HFFc6 (cell line): ENCODE data around the gene UBE4A. TPM values are rescaled to one million over a fixed set of nuclear protein-coding genes. Genes with fewer than 3 reads are reported as not detected.

Source experiments
- DNase-seq: peaks from one replicate; pipeline ENCODE4 v3.0.0-alpha.2; 2018
- H3K27ac Mint-ChIP-seq: 2 replicates; pipeline ENCODE4 v1.8.0; 2020; ENCODE audit warnings: mild to moderate bottlenecking, mixed read lengths
- H3K27me3 Mint-ChIP-seq: 2 replicates; pipeline ENCODE4 v1.8.0; 2021; ENCODE audit warnings: mild to moderate bottlenecking, moderate library complexity, mixed read lengths; ENCODE audit not compliant: insufficient read depth
- H3K36me3 Mint-ChIP-seq: 2 replicates; pipeline ENCODE4 v1.8.0; 2021; ENCODE audit warnings: low read depth, mixed read lengths
- H3K4me1 Mint-ChIP-seq: 2 replicates; pipeline ENCODE4 v1.8.0; 2020; ENCODE audit warnings: low read depth, mixed read lengths
- H3K4me3 Mint-ChIP-seq: 2 replicates; pipeline ENCODE4 v1.8.0; 2020; ENCODE audit warnings: mild to moderate bottlenecking, moderate library complexity, mixed read lengths
- H3K9me3 Mint-ChIP-seq: 2 replicates; pipeline ENCODE4 v1.8.0; 2020; ENCODE audit warnings: mild to moderate bottlenecking, mixed read lengths
- total RNA-seq, 6 experiments: library from RNA; stranded (reverse); fragmentation: NEBNext Ultra II Directional; extraction: Animal tissue kit (Norgen Biotek cat#: 25700); gene quantifications; 2 replicates in 1 of 6; 3 replicates in 5 of 6; pipeline ENCODE4 v1.2.3, GENCODE V29; 2021
- TF ChIP-seq, protein P1 (sequence below): fragments of 200-600 bp; sonication (generic); IDR thresholded peaks from 2 replicates; pipeline ENCODE4 v1.5.0; 2021; ENCODE audit warnings: antibody characterized with exemption, mild to moderate bottlenecking

UBE4A gene
- total RNA-seq, 6 experiments from 2014 or later, result 46.2 to 62.7 (median 54.1) TPM

- TF ChIP-seq, protein P1, sequence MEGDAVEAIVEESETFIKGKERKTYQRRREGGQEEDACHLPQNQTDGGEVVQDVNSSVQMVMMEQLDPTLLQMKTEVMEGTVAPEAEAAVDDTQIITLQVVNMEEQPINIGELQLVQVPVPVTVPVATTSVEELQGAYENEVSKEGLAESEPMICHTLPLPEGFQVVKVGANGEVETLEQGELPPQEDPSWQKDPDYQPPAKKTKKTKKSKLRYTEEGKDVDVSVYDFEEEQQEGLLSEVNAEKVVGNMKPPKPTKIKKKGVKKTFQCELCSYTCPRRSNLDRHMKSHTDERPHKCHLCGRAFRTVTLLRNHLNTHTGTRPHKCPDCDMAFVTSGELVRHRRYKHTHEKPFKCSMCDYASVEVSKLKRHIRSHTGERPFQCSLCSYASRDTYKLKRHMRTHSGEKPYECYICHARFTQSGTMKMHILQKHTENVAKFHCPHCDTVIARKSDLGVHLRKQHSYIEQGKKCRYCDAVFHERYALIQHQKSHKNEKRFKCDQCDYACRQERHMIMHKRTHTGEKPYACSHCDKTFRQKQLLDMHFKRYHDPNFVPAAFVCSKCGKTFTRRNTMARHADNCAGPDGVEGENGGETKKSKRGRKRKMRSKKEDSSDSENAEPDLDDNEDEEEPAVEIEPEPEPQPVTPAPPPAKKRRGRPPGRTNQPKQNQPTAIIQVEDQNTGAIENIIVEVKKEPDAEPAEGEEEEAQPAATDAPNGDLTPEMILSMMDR, result no peak
- Mint-ChIP-seq H3K27me3 (peaks cover 33% of the 10 kb centered on the region), H3K9me3 (no peaks in the 10 kb centered on the region), H3K4me1 (peaks cover 13% of the 10 kb centered on the region), H3K27ac (no peak overlapping the region), H3K36me3 (no peaks in the 10 kb centered on the region), H3K4me3 (no peak overlapping the region)
- no peak for DNase-seq
Measured at GRCh38 chr11:118313242-118313641, 46.2 kb upstream of the UBE4A start.

GRCh38 chr11:118314988-118315411, 44.4 kb upstream of the UBE4A start:
- DNase-seq, result no peak
- H3K36me3 Mint-ChIP-seq, result no peaks in the 10 kb centered on the region
- H3K4me3 Mint-ChIP-seq, result no peak overlapping the region
- H3K4me1 Mint-ChIP-seq, result peaks cover 13% of the 10 kb centered on the region
- peaks cover 34% of the 10 kb centered on the region for H3K27me3 Mint-ChIP-seq
- TF ChIP-seq, protein P1, result no peak
- H3K27ac Mint-ChIP-seq, result no peak overlapping the region
- no peaks in the 10 kb centered on the region for H3K9me3 Mint-ChIP-seq

- DNase-seq, result no peak
- Mint-ChIP-seq H3K4me1 (peaks cover 13% of the 10 kb centered on the region), H3K9me3 (no peaks in the 10 kb centered on the region), H3K36me3 (no peaks in the 10 kb centered on the region), H3K4me3 (no peak overlapping the region), H3K27ac (no peak overlapping the region), H3K27me3 (peaks cover 29% of the 10 kb centered on the region)
- TF ChIP-seq, protein P1, result no peak
Measured at GRCh38 chr11:118318124-118318523, 41.3 kb upstream of the UBE4A start.

DNA sequence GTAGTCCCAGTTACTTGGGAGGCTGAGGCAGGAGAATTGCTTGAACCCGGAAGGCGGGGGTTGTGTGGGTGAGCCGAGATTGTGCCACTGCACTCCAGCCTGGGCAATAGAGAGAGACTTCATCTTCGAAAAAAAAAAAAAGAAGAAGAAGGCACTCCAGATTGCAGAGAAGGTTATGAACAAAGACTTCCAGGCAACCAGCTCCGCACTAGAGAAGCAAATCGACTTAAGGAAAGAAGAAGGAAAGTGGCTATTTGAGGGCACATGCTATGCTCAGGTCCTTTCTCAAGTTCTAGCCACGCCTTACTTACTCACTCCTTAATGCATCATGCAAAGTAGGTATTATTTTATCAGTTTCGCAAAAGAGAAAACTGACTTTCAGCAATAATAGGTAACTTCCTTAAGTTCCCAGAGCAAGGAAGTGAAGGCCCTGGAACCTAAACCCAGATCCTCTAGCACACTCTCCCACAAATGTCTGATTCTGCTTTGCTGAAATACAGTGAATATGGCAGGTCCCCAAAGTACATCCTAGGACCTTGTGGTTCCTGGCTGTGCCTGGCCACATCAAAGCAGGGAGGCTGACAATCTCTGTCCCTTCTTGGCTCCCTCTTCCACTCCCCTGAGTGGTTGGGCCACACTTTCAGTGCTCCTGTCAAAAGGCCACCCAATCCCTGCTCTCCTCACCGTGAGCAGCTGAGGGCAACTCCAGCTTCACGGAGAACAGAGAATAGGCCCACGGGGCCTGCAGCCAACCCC, 40.6 kb upstream of the UBE4A start:
- H3K27me3 Mint-ChIP-seq, result peaks cover 25% of the 10 kb centered on the region
- no peaks in the 10 kb centered on the region for H3K36me3 Mint-ChIP-seq
- H3K27ac Mint-ChIP-seq, result no peak overlapping the region
- DNase-seq, result no peak
- peaks cover 13% of the 10 kb centered on the region for H3K4me1 Mint-ChIP-seq
- no peaks in the 10 kb centered on the region for H3K9me3 Mint-ChIP-seq
- TF ChIP-seq, protein P1, result no peak
- no peak overlapping the region for H3K4me3 Mint-ChIP-seq

DNA sequence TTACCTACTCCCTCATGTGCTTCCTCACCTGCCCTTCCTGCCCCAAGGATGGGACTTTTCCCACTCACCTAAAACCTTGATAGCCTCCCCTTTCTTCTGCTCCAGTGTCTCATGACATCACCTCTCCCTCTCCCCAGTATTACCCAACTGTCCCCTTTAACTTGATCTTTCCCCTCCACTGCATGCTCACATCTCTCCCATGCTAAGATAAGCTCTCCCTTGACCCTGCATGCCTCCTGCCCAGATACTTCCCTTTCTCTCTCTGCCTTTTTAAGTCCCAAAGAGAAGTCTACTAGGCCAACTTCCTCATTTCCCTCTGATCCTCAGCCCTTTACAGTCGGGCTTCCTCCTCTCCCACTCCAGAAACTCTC, 40.1 kb upstream of the UBE4A start:
- Mint-ChIP-seq H3K27me3 (peaks cover 20% of the 10 kb centered on the region), H3K36me3 (no peaks in the 10 kb centered on the region), H3K4me3 (no peak overlapping the region), H3K9me3 (no peaks in the 10 kb centered on the region), H3K27ac (no peak overlapping the region), H3K4me1 (peaks cover 13% of the 10 kb centered on the region)
- TF ChIP-seq, protein P1, result no peak
- DNase-seq, result no peak
